Stomach (tissue), 4 donors: ENCODE measurements around the gene NECTIN4.

Experiments
- CTCF ChIP-seq, 7 experiments: fragments of 450-650 bp in 4 of 7; fragments of 200-600 bp in 3 of 7; sonication (generic) in 3 of 7; IDR thresholded peaks; one replicate each; pipeline ENCODE4 v1.5.1; 2016 to 2019; ENCODE audit warnings: antibody characterized with exemption in 7 of 7, control low read depth in 2 of 7, mild to moderate bottlenecking in 1 of 7
- EP300 ChIP-seq: sonication (generic); formaldehyde crosslinking; IDR thresholded peaks from one replicate; pipeline ENCODE4 v1.6.1; 2017; ENCODE audit warnings: antibody characterized with exemption
- POLR2A ChIP-seq, 4 donors: fragments of 450-650 bp; IDR thresholded peaks; one replicate each; pipeline ENCODE4 v1.6.1; 2016; ENCODE audit warnings: antibody characterized with exemption in 4 of 4, control low read depth in 2 of 4, mild to moderate bottlenecking in 1 of 4, moderate library complexity in 1 of 4

- no peak for TF ChIP-seq CTCF (IDR thresholded peaks at IDR 0.05)
- TF ChIP-seq POLR2A (IDR thresholded peaks at IDR 0.05): no peak
- TF ChIP-seq EP300: no peak
Observed at GRCh38 chr1:161090617-161091016, 1.3 kb upstream of the NECTIN4 start.
